Stimulated activated CD4-positive, alpha-beta T cell treated with anti-CD3 and anti-CD28 coated beads, Interleukin-15, amount 100 ng/mL, for 48 hours (primary cell): ENCODE results near the gene HEXIM2.
"Not testable (repeated sequence)": the region's sequence is repeated elsewhere in the genome, so short reads cannot be mapped to it uniquely, and the experiment has no call there.

Source experiments
- DNase-seq, 2 donors: peaks; one replicate each; pipeline ENCODE4 v3.0.0-alpha.2; 2020; ENCODE audit warnings: low read depth in 2 of 2

The HEXIM2 gene

DNA sequence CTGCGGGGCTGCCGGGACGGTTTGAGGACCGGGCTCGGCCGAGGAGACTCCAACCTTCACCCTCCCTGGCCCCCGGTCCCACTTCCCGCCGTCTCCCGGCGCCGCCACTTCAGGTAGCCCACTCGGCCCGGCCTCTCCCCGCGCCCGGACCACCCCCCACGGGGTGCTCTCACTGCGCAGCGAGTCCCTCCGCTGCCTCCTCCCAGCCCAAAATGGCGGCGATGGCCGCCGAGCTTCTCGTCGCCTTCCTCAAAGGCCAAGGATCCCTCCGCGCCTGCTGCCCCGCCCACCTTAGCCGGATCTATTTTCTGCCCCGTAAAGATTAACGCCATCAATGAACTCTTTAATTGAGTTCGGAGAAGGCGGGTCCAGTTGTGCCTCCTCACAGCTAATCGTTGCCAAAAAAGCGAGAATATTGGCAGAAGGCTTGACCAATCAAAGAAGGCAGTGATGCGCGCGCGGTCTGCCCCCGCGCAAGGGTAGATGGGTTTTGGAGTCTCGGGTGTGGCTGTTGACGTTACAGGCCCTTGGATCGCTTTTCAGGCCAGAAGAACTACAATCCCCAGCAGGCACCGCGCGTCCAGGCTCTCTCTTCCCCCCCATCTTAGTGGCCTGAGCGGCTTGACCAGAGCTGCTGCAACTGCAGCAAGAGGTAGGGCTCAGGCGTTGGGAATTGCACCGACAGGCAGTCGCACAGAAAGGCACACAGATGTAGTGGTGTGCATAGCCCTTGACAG lies at the start of gene HEXIM2:
Gene HEXIM2, plus strand, starts transcription at position 588 of the 737 bp plus-strand sequence. CDS start 919 bp downstream, outside the sequence.
- peak; percentile 95 to 96 for DNase-seq

GRCh38 chr17:45112559-45113423 lies 48.9 kb upstream of the HEXIM2 start:
- DNase-seq = no peak

- DNase-seq = no peak
Measured at GRCh38 chr17:45113424-45113754, 48.3 kb upstream of the HEXIM2 start.

- DNase-seq = no peak
Measured at GRCh38 chr17:45114117-45114932, 47.4 kb upstream of the HEXIM2 start.

DNA sequence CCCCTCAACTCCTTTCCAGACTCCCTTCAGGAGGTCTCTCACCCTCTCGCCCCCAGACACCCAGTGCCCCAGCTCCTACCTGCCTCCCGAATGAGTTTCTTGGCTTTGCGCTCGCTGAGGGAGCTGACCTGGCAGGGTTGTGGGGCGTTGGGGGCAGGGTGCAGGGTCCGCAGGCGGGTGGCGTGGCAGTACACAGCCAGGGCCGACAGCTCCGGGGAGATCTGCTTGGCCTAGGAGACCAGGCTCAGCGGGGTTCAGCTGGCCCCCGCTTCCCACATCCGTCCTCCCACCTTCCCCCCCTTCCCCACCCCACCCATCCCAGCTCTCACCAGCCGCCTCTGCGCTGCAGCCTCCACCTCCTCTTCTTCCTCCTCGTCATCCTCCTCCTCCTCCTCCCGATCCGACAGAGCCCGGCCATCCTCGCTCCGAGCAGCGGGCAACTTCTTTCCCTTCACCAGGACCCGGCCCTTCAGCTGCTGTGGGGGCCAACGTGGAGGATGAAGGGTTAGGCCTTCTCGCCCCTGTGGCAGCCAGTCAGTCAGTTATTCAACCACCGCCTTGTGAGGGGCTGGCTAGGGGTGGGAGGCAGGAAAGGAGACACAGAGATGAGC lies 46.6 kb upstream of the HEXIM2 start:
- DNase-seq = no peak

- DNase-seq = no peak
Measured at GRCh38 chr17:45115871-45116270, 45.8 kb upstream of the HEXIM2 start.

DNA sequence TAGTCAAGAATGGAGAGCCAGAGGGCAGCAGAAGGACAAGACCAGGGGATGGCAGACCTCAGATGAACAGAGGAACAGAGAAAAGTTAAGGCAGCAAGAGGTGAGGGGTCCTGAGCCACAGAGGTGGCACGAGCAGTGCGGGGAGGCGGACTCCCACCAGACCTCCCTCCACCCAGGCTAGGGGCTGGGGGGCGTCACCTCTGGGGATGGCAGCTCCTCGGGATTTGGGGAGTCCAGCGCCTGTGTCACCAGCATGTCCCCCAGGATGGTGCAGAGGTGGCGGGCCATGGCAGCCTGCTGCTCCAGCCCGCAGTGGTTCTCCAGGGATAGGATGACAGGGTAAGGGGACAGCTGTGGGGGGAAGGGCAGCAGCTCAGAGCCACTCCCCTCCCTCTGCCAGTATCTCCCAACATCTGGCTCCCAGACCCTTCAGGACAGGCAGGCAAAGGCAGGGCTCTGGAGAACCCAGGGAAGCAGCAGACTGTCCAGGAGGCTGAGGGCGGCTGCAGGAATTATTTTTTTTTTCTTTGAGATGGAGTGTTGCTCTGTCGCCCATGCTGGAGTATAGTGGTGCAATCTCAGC lies 45.1 kb upstream of the HEXIM2 start:
- no peak for DNase-seq

DNA sequence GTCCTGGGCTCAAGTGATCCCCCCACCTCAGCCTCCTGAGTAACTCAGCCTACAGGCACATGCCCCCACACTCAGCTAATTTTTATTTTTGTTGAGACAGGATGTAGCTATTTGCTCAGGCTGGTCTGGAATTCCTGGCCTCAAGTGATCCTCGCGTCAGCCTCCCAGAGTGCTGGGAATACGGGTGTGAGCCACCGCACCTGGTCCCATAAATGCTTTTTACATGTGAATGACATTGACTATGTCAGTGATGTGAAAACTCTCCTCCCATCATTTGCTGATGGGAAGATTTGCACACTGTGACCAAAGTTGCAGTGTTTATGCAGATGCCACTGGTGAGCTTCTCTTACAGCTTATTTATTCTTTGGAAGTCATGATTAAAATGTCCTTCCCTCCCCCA lies 44.3 kb upstream of the HEXIM2 start:
- DNase-seq = no peak

DNA sequence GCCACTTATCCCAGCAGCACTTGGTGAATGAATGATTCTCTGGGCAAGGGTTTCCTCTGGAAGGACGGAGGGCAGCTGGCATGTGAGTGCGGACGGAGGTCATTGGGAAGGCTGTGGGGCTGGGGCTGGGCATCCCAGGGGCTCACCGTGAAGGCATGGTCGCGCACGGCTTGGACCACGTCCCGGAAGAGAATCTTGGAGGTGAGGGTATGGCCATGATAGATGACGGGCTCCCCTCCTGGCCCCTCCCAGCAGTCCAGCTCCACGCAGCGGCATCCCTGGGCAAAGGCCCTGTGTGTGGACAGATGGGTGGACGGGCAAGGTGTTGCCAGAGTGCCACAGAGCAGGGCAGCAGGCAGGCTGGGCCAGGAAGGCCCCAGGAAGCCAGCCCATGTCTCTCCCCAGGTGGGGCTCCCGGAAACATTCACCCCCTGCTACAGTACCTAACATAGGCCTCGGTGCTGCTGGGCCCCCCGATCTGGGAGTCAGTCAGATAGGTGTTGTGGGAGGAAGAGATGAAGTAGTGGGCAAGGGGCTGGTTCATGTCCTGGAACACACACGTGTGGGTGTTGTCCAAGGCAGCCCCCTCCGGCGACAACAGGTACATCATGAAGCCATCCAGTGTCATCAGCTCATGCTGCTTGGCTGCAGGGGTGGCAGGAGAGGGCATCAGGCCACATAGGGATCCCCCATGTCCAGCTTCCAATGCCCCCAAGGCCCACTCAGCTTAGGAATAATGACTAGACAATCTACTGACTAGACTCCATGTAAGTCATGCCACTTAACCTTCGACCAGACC lies 43.6 kb upstream of the HEXIM2 start:
- no peak for DNase-seq

DNA sequence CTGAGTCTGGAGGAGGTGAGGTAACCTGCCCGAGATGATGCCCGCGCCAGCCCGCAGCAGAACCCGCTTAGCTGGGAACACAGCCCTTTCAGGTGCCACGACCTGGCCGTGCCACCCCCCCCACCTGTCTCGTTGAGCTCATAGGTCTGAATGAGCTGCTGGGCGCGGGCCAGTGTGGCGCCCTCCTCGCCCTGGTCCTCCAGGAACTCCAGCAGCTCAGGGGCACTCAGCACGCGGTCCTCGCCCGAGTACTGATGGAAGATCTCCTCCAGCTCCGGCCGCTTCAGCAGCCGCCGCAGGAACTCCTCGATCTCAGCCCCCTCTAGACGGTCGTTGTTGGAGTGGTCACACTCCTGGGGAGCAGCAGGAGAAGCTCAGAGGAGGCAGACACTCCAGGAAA lies 43.0 kb upstream of the HEXIM2 start:
- DNase-seq = no peak

GRCh38 chr17:45119964-45120363 lies 41.7 kb upstream of the HEXIM2 start:
- no peak for DNase-seq

- DNase-seq = no peak
Measured at GRCh38 chr17:45120558-45120957, 41.1 kb upstream of the HEXIM2 start.

DNA sequence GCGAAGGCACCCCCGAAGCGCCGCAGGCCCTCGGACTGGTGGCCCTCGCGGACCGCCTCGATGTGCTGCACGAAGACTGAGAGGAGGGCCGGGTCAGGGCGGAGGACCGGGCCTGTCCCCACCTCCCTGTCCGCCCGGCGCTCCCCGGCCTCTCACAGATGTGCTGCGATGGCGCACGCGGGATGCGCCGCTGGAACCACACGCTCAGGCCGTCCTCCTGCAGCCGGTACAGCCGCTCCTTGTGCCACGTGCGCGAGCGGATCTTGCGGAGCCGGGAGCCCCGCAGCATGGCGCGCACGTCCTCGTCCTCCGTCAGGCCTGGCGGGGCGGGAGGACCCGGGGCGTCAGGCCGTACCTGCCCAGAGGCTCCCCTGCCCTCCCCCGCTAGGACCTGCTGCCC lies 40.6 kb upstream of the HEXIM2 start:
- DNase-seq = no peak

GRCh38 chr17:45123076-45123770 lies 38.5 kb upstream of the HEXIM2 start:
- no peak for DNase-seq

- DNase-seq = no peak
Measured at GRCh38 chr17:45123930-45124796, 37.5 kb upstream of the HEXIM2 start.

DNA sequence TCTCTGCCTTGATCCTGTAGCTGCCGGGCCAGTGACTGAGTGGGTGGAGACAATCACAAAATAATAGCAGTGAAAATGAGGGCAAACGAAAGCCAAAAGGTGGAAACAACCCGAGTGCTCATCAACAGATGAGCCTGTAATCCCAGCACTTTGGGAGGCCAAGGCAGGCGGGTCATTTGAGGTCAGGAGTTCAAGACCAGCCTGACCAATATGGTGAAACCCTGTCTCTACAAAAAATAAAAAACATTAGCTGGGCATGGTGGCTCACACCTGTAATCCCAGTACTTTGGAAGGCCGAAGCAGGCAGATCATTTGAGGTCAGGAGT lies 36.9 kb upstream of the HEXIM2 start:
- not testable (repeated sequence) for DNase-seq

DNA sequence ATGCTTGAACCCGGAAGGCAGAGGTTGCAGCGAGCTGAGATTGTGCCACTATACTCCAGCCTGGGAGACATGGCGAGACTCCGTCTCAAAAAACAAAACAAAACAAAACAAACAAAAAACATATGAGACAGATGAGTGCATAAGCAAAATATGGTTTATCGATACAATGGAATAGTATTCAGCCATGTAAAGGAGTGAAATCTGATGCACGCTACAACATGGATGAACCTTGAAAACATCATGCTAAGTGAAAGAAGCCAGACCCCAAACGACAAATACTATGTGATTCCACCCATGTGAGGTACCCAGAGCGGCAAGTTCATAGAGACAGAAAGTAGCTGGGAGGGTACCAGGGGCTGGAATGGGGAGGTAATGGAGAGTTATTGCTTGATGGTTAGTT lies 36.2 kb upstream of the HEXIM2 start:
- no peak for DNase-seq

DNA sequence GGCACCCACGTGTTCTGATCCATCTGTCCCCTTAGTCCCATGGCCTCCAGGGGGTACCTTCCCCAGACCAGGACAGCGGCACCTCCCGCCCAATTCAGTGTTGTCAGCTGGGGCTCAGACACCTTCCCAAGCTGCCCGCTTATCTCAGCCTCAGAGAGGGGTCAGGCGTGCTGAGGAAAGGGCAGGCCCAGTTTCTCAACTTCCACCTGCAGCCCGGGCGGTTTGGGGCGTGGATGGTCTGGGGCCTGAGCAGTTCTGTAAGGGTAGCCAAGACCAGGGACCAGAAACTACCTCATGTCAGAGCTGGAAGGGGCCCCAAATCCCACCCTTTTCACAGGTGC lies 34.5 kb upstream of the HEXIM2 start:
- no peak for DNase-seq

DNA sequence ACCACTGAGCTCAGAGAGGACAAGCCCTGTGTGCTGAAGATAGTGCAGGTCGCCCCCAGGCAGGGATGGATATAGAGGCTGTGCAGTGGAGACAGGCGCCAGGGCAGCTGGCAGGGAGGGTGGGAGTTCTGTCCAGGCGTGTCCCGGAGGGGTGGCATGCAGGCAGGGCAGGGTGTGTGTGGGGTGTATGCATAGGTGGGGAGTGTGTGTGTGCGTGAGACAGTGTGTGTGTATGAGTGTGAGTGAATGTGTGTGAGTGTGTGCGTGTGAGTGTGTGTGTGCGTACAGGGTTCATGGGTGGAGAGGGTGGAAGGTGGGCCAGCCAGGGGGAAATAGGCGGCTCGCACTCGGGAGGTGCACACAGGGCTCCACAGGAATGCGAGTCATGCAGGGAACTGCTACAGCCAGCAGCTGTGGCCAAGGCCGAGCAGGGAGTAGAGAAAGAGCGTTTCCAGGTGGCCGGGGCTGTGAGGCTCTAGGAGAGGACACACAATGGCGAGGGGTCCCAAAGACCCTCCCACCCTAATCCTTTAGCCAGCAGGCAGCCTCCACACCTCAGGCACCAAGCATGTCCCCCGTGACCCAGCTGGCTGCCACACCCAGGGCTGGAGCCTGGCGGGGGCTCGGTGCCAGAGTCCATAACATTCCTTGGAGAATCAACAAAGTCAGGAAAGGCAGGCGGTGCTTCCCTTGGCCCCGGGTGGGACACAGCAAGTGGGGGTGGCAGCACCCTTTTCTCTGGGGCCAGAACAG lies 34.0 kb upstream of the HEXIM2 start:
- DNase-seq = no peak
